Measurements from ENCODE around the gene LAPTM5. TPM values are rescaled to one million over a fixed set of nuclear protein-coding genes. Genes with fewer than 3 reads are reported as not detected.

The LAPTM5 gene
- total RNA-seq, 4 donors from 2014 or later: 8.9 to 75.4 (median 40.4) TPM

GRCh38 chr1:30786264-30786991 lies 28.9 kb upstream of the LAPTM5 start:
- TF ChIP-seq CTCF (IDR thresholded peaks at IDR 0.05): no peak
- no peak for ATAC-seq
- H3K27ac ChIP-seq: peak overlapping the region in 1 of 4 donors; percentile 38
- 50 to 76% methylated on average over 1 to 5 of the region's 13 CpGs for WGBS, 2 donors (ENCODE audit: low coverage in 1 of 2)
- no peak overlapping the region for H3K4me3 ChIP-seq
- no peaks in the 10 kb centered on the region for H3K9me3 ChIP-seq
- no peaks in the 10 kb centered on the region for H3K36me3 ChIP-seq
- H3K4me1 ChIP-seq: peaks cover 0 to 26% (median 3%) of the 10 kb centered on the region in 3 donors
- H3K27me3 ChIP-seq: peaks cover 24% of the 10 kb centered on the region

- Histone ChIP-seq H3K36me3 (no peaks in the 10 kb centered on the region), H3K4me3 (no peak overlapping the region), H3K27me3 (peaks cover 30% of the 10 kb centered on the region), H3K9me3 (no peaks in the 10 kb centered on the region), H3K4me1 (peaks cover 0 to 26% (median 3%) of the 10 kb centered on the region in 3 donors), H3K27ac (no peak overlapping the region)
- TF ChIP-seq CTCF (IDR thresholded peaks at IDR 0.05): no peak
- 86% methylated on average over 4 of the region's 7 CpGs; no CpG with 5 or more reads in 1 of the 2 donors for WGBS, 2 donors (ENCODE audit: low coverage in 1 of 2)
- ATAC-seq: no peak
Measured at GRCh38 chr1:30785714-30786113, 28.1 kb upstream of the LAPTM5 start.

- Histone ChIP-seq H3K27me3 (peaks cover 30% of the 10 kb centered on the region), H3K27ac (no peak overlapping the region), H3K4me3 (no peak overlapping the region), H3K9me3 (no peaks in the 10 kb centered on the region), H3K36me3 (no peaks in the 10 kb centered on the region), H3K4me1 (peaks cover 0 to 26% (median 3%) of the 10 kb centered on the region in 3 donors)
- 92 to 95% methylated on average over 2 to 5 of the region's 7 CpGs for WGBS, 2 donors (ENCODE audit: low coverage in 1 of 2)
- ATAC-seq: no peak
- TF ChIP-seq POLR2AphosphoS5 (IDR thresholded peaks at IDR 0.05) (no peak), POLR2A (IDR thresholded peaks at IDR 0.05) (no peak), CTCF (IDR thresholded peaks at IDR 0.05) (no peak), EP300 (IDR thresholded peaks at IDR 0.05) (no peak)
Measured at GRCh38 chr1:30785181-30785580, 27.6 kb upstream of the LAPTM5 start.

- WGBS, 2 donors (ENCODE audit: low coverage in 1 of 2): 54 to 83% methylated on average over 2 to 4 of the region's 16 CpGs
- Histone ChIP-seq H3K27ac (peak overlapping the region in 1 of 4 donors; percentile 32), H3K4me3 (no peak overlapping the region), H3K27me3 (peaks cover 18% of the 10 kb centered on the region), H3K36me3 (no peaks in the 10 kb centered on the region), H3K9me3 (no peaks in the 10 kb centered on the region), H3K4me1 (peaks cover 0 to 32% (median 3%) of the 10 kb centered on the region in 3 donors)
- no peak for TF ChIP-seq POLR2AphosphoS5 (IDR thresholded peaks at IDR 0.05)
- TF ChIP-seq EP300 (IDR thresholded peaks at IDR 0.05): no peak
- TF ChIP-seq POLR2A (IDR thresholded peaks at IDR 0.05): no peak
- TF ChIP-seq CTCF (IDR thresholded peaks at IDR 0.05): no peak
- ATAC-seq: no peak
Measured at GRCh38 chr1:30783256-30783915, 25.8 kb upstream of the LAPTM5 start.

Data from gastroesophageal sphincter (tissue), 4 donors.